Esophagus squamous epithelium (tissue), 5 donors: ENCODE data around the gene VAV2. TPM values are rescaled to one million over a fixed set of nuclear protein-coding genes. Genes with fewer than 3 reads are reported as not detected.

Source experiments
- DNase-seq: peaks from one replicate; lab custom pipeline; 2025; lab: John Stamatoyannopoulos, UW
- H3K27ac ChIP-seq, 4 donors: fragments of 200-600 bp; sonication (generic); one replicate each; pipeline ENCODE4 v1.5.1; 2016 to 2019; ENCODE audit warnings: mild to moderate bottlenecking in 1 of 4
- H3K27me3 ChIP-seq, 4 donors: fragments of 200-600 bp; sonication (generic); 1 replicate in 3 of 4; 2 replicates in 1 of 4; pipeline versions ENCODE4 v1.5.1 to v1.6.0; 2017 to 2021; ENCODE audit warnings: antibody characterized with exemption in 1 of 4
- H3K36me3 ChIP-seq, 3 donors: fragments of 200-600 bp; sonication (generic); one replicate each; pipeline ENCODE4 v1.5.1; 2016 to 2019
- H3K4me1 ChIP-seq, 3 donors: fragments of 200-600 bp; sonication (generic); one replicate each; pipeline ENCODE4 v1.5.1; 2017 to 2019
- H3K4me3 ChIP-seq, 4 donors: fragments of 200-600 bp; sonication (generic); 1 replicate in 3 of 4; 2 replicates in 1 of 4; pipeline ENCODE4 v1.5.1; 2016 to 2019; ENCODE audit warnings: mild to moderate bottlenecking in 2 of 4, moderate library complexity in 1 of 4
- H3K9me3 ChIP-seq, 3 donors: fragments of 200-600 bp; sonication (generic); one replicate each; pipeline ENCODE4 v1.5.1; 2016 to 2019
- CTCF ChIP-seq, 6 experiments: fragments of 450-650 bp in 4 of 6; fragments of 200-600 bp in 2 of 6; sonication (generic) in 2 of 6; IDR thresholded peaks; one replicate each; pipeline ENCODE4 v1.5.1; 2016 to 2019; ENCODE audit warnings: antibody characterized with exemption in 6 of 6, mild to moderate bottlenecking in 4 of 6, moderate library complexity in 4 of 6
- POLR2A ChIP-seq, 4 donors: fragments of 450-650 bp; IDR thresholded peaks; one replicate each; pipeline ENCODE4 v1.6.1; 2017; ENCODE audit warnings: antibody characterized with exemption in 4 of 4, mild to moderate bottlenecking in 4 of 4, moderate library complexity in 3 of 4
- WGBS, 2 donors: methylation state at CpG; one replicate each; pipeline ENCODE4 v1.1.5; 2018; 5-methylcytosine and 5-hydroxymethylcytosine counted together
- intact Hi-C: fragments of 100-400 bp; cut with DNase I; formaldehyde crosslinking; loops from one replicate; pipeline ENCODE4 v1.15.0; 2022
- total RNA-seq, 4 donors: library from RNA; depleted of rRNA; stranded (reverse); fragments of >200 nt; gene quantifications; one replicate each; pipeline ENCODE4 v1.1.0, GENCODE V29; 2016
- donor health status: DM: yes; HTN: yes; CAD: no.

VAV2 gene
- total RNA-seq, 4 donors from 2014 or later = 3.8 to 7.6 (median 5.7) TPM

GRCh38 chr9:133930046-133930681 is 62.0 kb downstream of the VAV2 start:
- Histone ChIP-seq H3K27me3 (no peaks in the 10 kb centered on the region), H3K27ac (no peak overlapping the region), H3K4me3 (no peak overlapping the region), H3K36me3 (no peaks in the 10 kb centered on the region), H3K9me3 (no peaks in the 10 kb centered on the region), H3K4me1 (peaks cover 0 to 14% (median 0%) of the 10 kb centered on the region in 3 donors)
- TF ChIP-seq POLR2A (IDR thresholded peaks at IDR 0.05) = no peak
- TF ChIP-seq CTCF (IDR thresholded peaks at IDR 0.05) = no peak
- intact Hi-C loops = no loop called here
- DNase-seq = no peak
- WGBS, 2 donors = 72 to 75% methylated on average over 19 to 20 of the region's 20 CpGs

- 69 to 75% methylated on average over 6 to 9 of the region's 10 CpGs for WGBS, 2 donors
Measured at GRCh38 chr9:133929599-133929998, 62.5 kb downstream of the VAV2 start.

GRCh38 chr9:133928248-133928764 is 63.8 kb downstream of the VAV2 start:
- DNase-seq = no peak
- Histone ChIP-seq H3K4me3 (no peak overlapping the region), H3K27me3 (no peaks in the 10 kb centered on the region), H3K36me3 (no peaks in the 10 kb centered on the region), H3K27ac (no peak overlapping the region), H3K4me1 (peaks cover 0 to 14% (median 0%) of the 10 kb centered on the region in 3 donors), H3K9me3 (no peaks in the 10 kb centered on the region)
- WGBS, 2 donors = 68 to 84% methylated on average over 13 to 14 of the region's 14 CpGs
- TF ChIP-seq POLR2A (IDR thresholded peaks at IDR 0.05) = no peak
- no peak for TF ChIP-seq CTCF (IDR thresholded peaks at IDR 0.05)
- intact Hi-C loops = no loop called here

More at GRCh38 chr9:133929599-133929998, 62.5 kb downstream of the VAV2 start:
- intact Hi-C loops = no loop called here
- DNase-seq = no peak
- TF ChIP-seq CTCF (IDR thresholded peaks at IDR 0.05) = no peak
- TF ChIP-seq POLR2A (IDR thresholded peaks at IDR 0.05) = no peak
- Histone ChIP-seq H3K27ac (no peak overlapping the region), H3K27me3 (no peaks in the 10 kb centered on the region), H3K36me3 (no peaks in the 10 kb centered on the region), H3K4me1 (peaks cover 0 to 14% (median 0%) of the 10 kb centered on the region in 3 donors), H3K4me3 (no peak overlapping the region), H3K9me3 (no peaks in the 10 kb centered on the region)

GRCh38 chr9:133927041-133927440 is 65.1 kb downstream of the VAV2 start:
- H3K27ac ChIP-seq = no peak overlapping the region
- no peaks in the 10 kb centered on the region for H3K27me3 ChIP-seq
- no peaks in the 10 kb centered on the region for H3K36me3 ChIP-seq
- WGBS, 2 donors = 0 to 87% methylated on average over 1 to 5 of the region's 6 CpGs
- H3K4me3 ChIP-seq = no peak overlapping the region
- TF ChIP-seq POLR2A (IDR thresholded peaks at IDR 0.05) (no peak), CTCF (IDR thresholded peaks at IDR 0.05) (no peak)
- peaks cover 0 to 4% (median 0%) of the 10 kb centered on the region in 3 donors for H3K4me1 ChIP-seq
- H3K9me3 ChIP-seq = no peaks in the 10 kb centered on the region
- intact Hi-C loops = no loop called here
- no peak for DNase-seq

GRCh38 chr9:133926165-133926856 is 65.8 kb downstream of the VAV2 start:
- TF ChIP-seq POLR2A (IDR thresholded peaks at IDR 0.05) (no peak), CTCF (IDR thresholded peaks at IDR 0.05) (no peak)
- no peak for DNase-seq
- Histone ChIP-seq H3K27ac (no peak overlapping the region), H3K27me3 (no peaks in the 10 kb centered on the region), H3K4me1 (no peaks in the 10 kb centered on the region), H3K4me3 (no peak overlapping the region), H3K9me3 (no peaks in the 10 kb centered on the region), H3K36me3 (no peaks in the 10 kb centered on the region)
- WGBS, 2 donors = 84 to 94% methylated on average over 4 to 5 of the region's 9 CpGs
- intact Hi-C loops = no loop called here
